Measurements from ENCODE around the gene ANKRD18B.
"Not testable (repeated sequence)": the region's sequence is repeated elsewhere in the genome, so short reads cannot be mapped to it uniquely, and the experiment has no call there.

The ANKRD18B gene

DNA sequence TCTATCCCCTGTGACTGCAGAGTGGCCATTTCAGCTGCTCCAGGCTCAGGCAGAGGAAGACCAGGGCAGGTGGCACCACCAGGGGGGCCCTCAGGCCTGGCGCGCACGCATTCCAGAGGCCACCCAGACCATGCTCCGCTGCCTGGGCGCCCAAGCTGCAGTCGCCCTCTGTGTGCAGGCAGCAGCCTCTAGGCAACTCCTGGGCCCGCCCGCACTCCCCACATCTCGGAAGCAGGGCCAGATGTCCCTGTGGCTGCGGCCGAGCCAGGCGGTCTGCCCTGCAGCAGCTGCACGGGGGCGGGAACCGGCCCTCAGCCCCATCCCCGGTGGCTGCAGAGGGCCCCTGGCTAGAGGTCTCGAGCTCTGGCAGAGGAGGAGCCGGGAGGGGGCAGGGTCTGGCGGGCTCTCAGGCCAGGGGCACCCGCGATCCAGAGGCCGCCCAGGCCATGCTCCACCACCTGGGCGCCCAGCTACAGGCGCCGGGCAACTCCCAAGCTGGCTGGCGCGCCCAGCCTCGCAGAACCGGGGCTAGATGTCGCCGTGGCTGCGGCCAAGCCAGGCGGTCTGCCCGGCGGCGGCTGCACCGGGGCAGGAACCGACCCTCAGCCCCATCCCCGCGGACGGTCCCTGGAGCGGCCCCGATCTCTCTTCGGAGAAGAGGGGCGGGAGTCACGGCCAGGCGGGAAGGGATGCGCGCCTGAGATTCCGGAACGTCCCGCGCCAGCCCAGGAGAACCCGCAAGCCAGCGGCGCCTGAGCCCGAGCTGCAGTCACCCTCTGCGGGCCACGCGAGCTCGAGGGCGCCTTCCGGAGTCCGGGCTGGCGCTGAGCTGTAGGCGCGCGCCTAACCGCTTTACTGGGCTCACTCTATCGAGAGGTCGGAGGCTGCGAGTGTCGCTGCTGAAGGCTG, at the start of gene ANKRD18B:
ANKRD18B (plus strand) TSS at position 855 of the 909 bp plus-strand sequence. CDS start 239 bp downstream, outside the sequence.
- DNase-seq, result peak; percentile 56

DNA sequence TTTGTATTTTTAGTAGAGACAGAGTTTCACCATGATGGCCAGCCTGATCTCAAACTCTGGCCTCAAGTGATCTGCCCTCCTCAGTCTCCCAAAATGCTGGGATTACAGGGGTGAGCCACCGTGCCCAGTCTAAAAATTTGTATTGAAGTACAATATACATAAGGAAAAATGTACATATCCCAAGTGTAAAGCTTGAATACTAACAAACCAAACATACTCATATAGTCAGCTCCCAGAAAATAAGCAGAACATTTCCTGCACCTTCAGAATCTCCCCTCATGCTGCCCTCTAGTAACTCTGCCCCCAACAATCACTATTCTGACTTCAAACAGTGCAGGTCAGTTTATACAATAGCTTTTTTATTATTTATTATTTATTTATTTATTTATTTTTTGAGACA, 48.7 kb upstream of the ANKRD18B start:
- DNase-seq, result no peak

DNA sequence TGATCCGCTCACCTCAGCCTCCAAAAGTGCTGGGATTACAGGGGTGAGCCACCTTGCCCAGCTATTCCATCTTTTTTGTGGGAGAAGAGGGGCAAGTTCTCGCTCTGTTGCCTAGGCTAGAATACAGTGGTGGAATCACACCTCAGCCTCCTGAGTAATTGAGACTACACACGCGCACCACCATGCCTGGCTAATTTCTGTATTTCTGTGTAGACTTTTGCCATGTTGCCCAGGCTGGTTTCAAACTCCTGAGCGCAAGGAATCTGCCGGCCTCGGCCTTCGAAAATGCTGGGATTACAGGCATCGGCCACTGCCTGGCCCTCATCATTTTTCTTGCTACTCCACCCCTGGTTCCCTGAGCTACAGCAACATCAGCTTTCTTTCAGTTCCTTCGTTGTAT, 47.5 kb upstream of the ANKRD18B start:
- DNase-seq, result no peak

DNA sequence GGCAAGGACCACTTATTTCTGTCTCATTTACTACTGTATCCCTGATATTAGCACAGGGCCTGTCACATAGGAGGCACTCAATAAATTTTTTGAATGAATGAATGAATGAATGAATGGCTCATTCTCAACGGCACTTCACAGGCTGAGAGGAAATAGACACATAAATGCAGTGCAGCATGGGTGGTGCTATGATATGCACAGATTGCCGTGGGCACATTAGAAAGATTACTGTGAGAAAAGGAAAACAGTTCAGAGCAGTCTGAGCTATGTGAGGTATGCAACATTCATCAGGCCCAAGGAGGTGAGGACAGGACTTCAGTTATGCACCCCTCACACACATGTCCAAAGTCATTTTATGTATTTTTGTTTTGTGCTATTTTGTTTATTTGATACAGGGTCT, 43.9 kb upstream of the ANKRD18B start:
- DNase-seq, result no peak

DNA sequence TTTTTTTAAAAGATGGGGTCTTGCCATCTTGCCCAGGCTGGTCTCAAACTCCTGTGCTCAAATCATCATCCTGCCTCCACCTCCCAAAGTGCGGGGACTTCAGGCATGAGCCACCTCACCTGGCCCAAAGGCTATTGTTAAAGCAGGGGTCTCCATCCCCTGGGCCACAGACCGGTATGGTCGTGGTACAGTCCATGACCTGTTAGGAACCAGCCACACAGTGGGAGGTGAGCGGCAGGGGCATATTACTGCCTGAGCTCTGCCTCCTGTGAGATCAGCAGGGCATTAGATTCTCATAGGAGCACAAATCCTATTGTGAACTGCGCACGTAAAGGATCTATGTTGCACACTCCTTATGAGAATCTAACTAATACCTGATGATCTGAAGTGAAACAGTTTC, 43.1 kb upstream of the ANKRD18B start:
- DNase-seq, result no peak

DNA sequence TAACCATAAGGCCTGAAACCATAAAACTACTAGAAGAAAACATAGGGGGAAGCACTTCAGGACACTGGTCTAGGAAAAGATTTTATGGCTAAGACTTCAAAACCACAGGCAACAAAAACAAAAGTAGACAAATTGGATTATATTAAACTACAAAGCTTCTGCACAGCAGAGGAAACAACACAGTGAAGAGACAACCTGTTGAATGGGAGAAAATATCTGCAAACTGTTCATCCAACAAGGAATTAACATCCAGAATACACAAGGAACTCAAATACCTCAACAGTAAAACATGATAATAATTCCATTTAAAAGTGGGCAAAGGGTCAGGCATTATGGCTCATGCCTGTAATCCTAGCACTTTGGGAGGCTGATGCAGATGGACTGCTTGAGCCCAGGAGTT, 38.7 kb upstream of the ANKRD18B start:
- not testable (repeated sequence) for DNase-seq

DNA sequence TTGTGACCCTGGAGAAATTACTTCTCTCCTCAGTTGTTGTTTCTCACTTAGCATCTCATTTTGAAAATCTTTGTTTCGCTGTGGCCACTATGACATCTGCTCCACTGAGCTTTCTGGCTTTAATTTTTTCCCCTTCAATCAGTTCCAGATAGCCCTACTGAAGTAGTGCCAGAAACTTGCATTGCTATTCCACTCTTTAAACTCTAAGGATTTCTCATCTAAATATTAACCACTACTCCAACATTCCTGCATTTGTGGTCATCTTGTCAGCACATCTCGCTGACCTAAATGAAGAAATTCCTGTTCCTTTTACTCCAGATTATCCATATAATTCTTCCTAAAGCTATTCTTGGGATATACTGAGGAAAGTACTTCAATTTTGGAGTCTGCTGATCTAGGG, 35.0 kb upstream of the ANKRD18B start:
- DNase-seq, result no peak

DNA sequence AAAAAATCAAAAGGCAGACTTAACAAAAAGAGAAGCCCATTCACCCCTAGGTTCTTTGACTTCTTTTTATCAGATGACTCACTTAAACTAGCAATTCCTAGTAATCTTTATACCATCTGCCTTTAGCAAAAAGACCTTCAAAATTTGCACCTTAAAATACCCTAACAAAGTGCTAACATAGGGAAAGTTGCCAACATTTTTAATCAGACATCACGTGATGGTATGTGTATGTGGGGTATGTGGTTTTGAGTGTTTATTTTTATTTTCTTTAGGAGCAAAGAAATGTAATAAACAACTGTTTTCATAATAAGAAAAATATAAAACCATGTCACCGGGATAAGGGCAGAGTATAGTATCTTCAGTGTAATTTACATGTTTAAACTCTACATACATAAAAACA, 30.2 kb upstream of the ANKRD18B start:
- not testable (repeated sequence) for DNase-seq

DNA sequence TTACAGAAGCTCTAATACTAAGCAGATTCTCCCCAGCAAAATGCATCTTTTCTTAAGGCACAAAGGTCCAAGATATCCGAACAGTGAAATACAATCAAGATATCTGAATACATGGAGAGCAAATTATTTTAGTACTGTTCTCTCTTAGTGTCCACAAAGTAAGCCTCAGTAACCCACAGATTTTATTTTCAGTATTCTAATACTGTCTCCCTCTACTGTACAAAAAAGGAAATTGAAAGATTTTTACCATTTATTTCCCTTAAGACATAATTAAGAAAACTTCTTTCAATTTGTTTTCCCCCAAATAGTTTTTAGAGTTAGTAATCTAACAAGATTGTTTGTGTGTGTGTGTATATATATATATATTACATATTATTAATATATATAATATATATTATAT, 25.7 kb upstream of the ANKRD18B start:
- no peak for DNase-seq

DNA sequence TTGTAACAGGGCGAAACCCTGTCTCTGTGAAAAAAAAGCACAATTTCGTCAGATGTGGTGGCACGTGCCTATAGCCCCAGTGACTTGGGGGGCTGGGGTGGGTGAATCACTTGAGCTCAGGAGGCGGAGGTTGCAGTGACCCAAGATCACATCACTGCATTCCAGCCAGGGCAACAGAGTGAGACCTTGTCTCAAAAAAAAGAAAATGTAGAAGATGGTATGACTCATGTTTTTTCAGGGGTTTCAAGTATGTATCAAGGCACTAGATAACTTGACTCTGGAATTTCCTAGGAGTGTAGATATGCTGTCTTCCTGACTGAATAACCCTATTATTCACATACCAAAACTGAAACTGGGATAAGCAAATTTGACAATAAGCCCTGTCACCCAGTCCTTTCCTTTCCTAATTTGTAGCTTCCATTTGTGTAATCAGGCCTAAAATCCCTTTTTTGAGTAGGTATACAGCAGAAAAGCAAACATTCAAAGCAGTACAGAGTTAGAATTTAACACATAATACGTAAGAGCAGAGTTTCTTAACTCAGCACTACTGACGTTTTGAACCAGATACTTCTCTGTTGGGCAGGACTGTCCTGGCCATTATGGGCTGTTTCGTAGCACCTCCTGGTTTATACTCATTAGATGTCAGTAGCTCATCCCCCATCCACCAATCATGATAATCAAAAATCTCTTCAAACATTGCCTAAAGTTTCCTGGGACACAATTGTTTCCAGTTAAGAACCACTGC, 17.3 kb upstream of the ANKRD18B start:
- DNase-seq, result no peak

DNA sequence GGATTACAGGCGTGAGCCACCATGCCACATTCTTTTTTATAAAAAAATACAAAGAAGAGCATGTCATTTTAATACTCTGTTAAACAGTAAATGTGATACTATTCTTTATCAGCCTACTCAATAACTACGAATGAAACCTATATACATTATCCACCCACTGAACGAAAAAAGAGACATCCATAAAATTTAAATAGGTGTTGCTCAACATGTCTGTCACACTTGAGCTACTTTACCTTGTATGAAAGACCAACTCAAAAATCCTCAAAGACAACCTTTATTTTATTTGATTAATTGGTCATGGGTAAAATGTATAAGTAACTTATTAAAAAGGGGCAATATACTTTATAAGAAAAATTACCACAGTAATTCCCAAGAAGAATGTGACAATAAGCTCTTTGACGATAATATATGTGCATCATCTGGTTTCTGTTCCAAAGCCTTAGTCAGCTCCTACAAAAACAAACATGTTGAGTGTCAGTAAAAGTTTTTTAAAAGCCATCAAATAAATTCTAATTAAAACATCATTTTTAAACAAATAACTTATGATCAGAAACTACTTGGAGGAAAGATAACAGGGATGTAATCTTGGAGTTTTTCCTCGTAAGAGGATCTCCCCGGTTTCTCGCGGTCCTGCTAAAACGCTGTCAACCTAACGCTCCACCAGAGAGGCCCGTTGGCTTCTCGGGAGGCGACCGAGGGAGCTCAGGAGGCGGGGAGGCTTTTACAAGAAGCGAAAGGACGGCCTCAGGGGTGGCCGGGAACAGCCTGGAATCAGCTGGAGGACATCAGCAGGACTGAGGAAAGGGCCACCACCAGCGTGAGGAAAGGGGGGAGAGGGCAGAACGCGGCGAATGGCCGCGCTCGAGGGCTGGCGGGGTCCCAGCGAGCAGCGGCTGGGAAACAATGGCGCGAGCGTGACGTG, 13.5 kb upstream of the ANKRD18B start:
- DNase-seq, result peak; percentile 52

DNA sequence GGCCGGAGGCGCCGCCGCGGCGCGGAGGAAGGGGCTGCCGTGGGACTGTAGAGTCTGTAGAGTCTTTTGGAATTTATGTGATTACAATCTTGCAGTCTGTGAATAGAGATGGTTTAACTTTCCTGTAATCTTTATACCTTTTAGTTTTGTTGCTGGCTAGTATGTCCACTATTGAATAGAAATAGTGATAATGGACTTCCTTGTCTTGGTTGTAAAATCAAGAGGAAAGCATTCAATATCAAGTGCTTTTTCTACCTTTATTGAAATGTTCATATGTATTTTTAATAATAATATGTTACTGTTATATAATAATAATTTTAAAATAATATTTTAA, 12.9 kb upstream of the ANKRD18B start:
- DNase-seq, result not testable (repeated sequence)

DNA sequence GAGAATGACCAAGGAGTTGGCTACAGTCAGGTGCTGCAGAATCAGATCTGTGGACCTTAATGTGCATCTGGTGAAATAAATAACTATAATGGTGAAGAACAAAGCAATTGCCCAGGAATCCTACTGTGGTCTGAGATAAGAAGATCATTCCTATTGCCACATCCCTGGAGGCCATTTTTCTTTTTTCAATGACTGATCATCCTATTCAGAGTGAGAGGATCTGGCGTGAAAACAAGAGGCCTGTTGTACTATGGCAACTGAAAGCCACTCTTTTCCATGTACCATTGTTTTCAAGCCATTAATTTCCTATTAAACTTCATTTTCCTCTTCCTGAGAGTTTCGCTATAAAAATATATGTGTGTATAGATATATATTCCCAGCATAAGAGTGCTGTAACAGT, 11.5 kb upstream of the ANKRD18B start:
- not testable (repeated sequence) for DNase-seq

DNA sequence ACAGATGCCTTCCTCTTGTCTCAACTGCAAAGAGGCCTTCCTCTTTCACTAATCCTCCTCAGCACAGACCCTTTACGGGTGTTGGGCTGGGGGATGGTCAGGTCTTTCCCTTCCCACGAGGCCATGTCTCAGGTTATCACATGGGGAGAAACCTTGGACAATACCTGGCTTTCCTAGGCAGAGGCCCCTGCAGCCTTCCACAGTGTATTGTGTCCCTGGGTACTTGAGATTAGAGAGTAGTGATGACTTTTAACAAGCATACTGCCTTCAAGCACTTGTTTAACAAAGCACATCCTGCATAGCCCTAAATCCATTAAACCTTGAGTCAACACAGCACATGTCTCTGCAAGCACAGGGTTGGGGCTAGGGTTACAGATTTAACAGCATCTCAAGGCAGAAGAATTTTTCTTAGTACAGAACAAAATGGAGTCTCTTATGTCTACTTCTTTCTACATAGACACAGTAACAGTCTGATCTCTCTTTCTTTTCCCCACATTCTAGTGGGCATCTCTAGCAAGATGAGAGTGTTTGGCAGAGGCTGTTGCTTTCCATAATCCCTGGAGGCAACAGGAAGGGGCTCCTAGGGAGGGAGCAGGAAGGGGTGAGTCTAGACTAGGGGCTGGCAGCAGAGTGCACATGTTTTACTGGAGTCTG, 8.6 kb upstream of the ANKRD18B start:
- not testable (repeated sequence) for DNase-seq

DNA sequence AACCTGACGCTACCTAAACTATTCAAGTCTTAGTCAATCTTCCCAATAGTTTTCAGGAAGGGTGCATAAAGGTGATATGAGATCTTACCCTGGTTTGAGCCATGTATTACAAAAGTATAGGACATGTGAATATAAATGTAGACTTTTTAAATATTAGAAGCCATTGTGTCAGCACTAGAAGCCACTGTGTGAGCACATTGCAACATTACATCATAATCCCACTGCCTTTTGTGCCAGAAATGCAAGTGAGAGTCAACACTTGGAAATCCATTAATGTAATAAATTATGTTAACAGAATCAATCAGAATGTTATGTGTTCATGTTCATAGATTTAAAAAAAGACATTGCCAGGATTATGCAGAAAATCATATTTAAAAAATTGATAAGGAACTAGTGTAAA, 7.7 kb upstream of the ANKRD18B start:
- not testable (repeated sequence) for DNase-seq

DNA sequence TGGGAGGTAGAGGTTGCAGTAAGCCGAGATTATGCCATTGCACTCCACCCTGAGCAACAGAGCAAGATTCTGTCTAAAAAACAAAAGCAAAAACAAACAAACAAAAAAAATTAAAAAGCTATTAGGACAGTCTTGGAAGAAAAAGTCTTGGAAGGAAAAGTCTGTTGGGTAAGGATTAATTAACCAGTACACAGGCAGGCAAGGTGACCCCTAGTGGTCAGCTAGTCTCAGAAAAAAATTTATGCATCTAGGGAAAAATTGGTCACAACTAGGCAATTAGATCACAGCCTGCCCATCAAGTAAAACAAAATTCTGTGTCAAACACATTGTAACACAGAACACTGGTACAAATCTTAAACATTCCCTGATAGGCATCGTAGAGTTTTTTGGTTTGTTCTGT, 6.7 kb upstream of the ANKRD18B start:
- peak; percentile 24 for DNase-seq

DNA sequence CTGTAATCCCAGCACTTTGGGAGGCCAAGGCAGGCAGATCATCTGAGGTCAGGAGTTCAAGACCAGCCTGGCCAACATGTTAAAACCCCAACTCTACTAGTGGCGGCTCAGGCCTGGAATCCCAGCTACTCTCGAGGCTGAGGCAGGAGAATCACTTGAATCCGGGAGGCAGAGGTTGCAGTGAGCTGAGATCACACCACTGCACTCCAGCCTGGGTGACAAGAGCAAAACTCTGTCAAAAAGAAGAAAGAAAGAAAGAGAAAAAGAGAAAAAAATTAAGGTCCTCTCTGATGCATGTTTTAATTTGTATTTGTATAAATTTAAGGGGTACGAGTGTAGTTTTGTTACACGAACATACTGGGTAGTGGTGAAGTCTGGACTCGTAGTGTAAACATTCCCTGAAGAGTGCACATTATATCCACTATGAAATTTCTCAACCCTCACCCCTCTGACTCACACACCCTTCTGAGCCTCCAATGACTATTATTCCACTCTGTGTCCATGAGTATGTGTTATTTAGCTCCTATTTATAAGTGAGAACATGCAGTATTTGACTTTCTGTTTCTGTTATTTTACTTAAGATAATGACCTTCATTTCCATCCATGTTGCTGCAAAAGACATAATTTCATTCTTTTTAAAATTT, 6.0 kb upstream of the ANKRD18B start:
- not testable (repeated sequence) for DNase-seq

DNA sequence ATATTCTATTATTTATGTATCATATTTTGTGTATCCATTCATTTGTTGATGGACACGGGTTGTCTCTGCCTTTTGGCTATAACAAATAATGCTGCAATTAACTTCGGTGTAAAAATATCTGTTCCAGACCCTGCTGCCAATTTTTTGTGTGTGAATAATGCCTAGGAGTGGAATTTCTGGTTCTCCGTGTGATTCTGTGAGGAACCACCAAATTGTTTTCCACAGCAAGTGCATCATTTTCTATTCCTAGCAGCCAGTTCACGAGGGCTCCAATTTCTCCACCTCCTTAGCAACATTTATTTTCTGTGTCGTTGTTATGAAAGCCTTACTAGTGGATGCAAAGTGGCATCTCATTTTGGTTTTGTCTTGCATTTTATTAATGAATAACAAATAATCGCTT, 2.2 kb upstream of the ANKRD18B start:
- not testable (repeated sequence) for DNase-seq

DNA sequence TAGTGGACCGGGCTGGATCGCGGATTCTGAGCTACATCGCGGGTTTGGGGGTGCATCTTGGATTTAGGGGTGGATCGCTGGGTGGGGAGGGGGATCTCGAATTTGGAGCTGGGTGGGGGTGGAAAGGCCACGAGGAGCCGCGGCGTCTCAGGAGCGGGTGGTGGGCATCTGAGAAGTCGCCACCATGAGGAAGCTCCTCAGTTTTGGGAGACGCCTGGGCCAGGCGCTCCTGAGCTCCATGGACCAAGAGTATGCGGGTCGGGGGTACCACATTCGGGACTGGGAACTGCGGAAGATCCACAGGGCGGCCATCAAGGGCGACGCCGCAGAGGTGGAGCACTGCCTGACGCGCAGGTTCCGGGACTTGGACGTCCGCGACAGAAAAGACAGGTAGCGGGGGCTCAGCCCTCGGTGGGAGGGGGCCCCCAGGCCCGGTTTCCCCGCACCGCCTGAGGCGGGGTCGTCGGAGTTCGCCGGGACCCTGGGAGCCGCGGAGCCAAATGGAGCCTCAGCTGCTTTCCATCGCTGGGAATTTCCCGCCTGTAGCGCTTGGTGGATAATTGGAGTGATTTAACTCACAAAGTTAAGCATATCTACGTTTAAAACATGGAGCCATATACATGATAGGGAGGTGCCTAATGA, 376 bp downstream of the ANKRD18B start:
- peak; percentile 10 for DNase-seq

DNA sequence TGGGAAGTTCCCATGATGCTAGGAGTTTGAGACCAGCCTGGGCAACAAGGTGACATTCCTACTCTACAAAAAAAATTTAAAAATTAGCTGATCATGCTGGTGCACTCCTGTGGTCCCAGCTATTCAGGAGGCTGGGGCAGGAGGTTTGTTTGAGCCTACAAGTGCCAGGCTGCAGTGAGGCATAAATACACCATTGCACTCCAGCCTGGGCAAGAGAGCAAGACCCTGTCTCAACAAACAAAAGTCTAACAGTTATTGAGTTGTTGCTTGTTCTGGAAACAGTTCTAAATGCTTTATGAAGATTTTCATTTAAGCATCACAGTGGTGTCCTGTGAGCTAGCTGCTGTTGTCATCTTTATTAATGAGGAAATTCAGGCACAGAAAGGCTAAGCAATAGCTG, 4.0 kb downstream of the ANKRD18B start:
- DNase-seq, result not testable (repeated sequence)

DNA sequence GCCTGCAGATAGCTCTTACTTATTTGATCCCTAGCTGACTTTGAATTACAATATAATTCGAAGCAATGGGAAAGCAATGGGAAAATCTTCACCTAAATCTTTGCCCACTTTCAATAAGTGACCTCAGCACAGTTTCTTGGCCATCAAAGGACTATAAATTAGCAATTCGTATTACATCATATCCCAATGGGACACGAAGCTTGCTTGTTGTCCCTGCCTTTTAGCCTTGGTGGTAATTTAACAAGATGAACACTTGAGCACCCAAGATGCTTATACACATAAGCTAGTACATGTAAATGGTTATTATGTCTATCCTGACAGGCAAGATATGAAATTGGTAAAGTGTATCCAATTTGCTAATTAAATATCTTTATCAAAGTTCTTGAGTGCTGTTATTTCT, 9.9 kb downstream of the ANKRD18B start:
- DNase-seq, result not testable (repeated sequence)

All from CD4-positive, alpha-beta T cell treated with Interleukin-17A for 4 hours (primary cell).